NCI-H2196 treated with DMSO at 0.1 percent for 48 hours (cell line): ENCODE results near the gene EHMT1.
"Not testable (repeated sequence)": the region's sequence is repeated elsewhere in the genome, so short reads cannot be mapped to it uniquely, and the experiment has no call there.

ENCODE experiments used
- DNase-seq: peaks from one replicate; lab custom pipeline; 2025; ENCODE audit not compliant: unreplicated experiment; lab: John Stamatoyannopoulos, UW

Gene EHMT1

DNA sequence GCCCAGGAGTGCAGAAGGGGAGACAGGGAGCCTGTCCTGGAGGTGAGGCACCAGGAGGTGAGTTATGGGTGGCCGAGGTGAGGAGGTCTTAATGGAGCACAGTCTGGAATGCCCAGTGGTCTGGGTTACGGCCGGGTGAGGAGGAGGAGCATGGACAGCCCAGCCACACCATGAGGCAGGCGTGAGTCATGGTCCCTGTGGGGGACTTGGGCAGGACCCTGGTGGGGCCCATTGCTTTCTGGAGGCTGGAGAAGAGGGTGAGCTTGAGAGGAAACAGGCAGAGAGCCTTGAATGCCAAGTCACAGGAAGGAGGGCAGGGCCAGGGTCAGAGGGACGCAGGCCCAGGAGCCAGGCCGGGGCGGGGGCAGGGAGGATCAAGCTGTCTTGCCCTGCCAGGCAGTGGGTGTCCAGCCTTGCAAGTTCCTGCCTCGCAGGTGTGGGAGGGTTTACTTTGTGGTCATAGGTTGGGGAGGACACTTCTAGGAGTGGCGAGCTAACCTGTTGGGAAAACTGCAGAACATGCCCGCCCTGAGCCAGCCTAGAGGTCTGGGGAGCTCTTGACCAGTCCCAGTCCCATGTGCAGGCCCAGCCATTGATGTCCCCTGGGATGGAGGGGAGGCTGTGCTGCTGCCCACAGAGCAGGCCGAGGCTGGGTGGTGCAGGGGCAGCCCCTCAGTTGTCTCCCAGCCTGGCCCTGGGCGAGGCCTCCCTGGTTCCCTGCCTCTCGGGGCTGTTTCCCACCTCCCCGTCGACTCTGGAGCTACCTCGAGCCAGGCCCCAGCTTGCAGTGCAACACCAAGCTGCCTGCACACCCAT, 261.6 kb downstream of the EHMT1 start:
- no peak for DNase-seq

DNA sequence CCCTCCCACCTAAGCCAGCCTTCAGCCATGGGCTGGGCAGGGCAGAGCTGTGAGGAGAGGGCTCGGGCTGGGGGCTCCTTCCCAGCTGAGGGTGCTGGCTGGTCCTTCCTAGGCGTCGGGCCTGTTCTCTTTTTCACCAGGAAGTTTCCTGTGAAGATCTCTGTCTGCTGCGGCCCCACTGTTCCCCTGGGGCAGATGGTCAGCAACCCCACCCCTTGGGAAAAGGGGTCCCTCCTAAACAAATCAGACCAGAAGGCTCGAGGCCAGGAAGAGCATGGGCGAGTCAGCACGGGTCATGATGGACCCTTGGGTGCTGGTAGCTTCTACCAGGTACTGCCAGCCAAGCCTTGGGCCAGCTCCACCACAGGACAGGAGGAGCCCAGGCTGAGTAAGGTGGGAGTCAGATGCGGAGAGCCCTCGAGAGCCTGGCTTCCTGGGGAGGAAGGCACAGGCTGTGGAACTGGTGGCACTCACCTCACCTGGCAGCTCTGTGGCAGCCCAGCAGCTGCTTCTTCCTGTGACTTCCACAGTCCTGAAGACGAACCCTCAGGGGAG, 262.2 kb downstream of the EHMT1 start:
- no peak for DNase-seq

DNA sequence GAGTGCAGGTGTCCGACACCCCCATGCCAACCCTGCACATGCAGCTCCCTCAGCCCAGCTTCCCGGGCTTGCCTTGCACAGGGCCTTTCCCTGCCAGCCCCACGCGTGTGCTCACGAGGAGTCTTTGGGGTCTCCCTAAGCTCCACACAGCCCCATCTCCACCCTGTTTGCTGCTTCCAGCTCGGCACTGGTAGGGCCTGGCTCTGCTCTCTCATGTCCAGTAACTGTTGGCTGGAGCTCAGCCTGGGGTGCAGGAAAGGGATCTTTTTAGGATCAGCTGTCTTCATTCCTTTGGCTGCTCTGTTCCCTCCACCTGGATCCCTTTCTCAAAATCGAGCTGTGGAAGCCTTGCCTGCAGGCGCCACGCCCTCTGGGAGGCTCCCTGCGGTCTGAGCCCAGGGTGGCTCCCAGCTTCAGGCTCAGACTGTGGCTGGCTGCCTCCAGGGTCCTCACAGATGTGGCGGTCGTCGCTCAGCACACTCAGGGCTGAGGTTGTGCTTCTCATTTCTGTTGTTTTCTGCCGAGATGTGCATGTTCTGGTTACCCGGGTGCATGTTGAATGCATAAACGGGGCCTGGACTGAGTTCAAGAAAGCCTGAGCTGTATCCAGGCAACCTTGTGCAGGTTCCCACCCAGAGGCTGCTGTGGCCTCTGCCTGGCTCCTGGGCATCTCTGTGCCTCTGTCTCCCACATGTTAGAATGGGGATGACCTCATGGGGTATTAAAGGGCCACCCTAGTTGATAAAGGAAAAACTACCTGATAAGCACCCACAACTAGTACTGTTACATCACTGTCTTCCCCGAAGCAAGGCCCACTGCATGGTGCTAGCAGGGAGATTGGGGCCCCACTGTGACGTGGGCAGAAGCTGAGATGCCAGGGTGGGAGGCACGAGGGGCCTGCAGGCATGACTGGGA, 263.0 kb downstream of the EHMT1 start:
- no peak for DNase-seq

DNA sequence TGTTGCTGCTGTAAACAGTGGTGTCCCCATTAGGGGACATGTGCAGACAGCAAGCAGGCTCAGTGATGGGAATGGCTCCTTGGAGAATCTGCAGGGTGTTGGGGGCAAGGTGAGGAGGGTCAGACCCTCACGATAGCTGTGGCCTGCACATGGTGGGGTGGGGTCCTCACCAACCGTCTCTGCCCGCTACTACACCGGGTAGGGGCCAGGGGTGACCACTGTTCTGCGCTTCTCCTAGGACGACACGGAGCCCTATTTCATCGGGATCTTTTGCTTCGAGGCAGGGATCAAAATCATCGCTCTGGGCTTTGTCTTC, 263.7 kb downstream of the EHMT1 start:
- DNase-seq = no peak

DNA sequence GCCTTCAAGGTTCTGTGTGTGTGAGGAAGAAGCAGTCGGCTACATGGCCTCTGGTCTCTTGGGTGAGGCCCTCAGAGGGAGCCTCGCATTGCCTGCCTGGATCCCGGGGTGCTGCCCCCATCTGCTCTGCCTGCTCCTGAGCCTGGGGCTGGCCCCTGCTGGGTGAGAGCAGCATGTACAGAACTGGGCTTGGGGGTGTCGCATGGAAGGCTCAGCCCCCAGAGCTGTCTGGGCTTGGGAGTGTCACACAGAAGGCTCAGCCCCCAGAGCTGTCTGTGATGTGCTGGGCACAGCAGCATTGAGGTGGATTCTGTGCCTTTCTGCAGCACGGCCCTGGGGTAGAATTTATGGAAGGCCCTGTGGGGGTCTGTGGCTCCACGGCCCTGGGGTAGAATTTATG, 265.2 kb downstream of the EHMT1 start:
- not testable (repeated sequence) for DNase-seq

DNA sequence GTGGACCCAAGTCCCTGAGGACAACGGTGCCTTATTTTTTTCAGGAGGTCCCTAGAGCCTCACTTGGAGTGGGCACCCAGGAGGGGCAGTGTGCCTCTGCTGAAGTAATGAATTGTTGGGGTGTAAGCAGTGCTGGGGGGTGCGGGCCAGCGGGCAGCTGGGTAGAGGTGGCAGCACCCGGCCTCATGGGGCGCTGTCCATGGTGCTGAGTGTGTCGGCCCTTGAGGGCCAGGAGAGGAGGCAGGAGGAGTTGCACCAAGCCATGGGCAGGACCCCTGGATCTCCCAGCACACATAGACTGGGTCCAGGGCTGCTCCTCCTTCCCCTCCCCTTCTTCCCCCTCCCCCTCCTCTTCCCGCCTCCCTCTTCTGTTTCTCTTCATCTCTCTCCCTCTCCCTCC, 265.7 kb downstream of the EHMT1 start:
- not testable (repeated sequence) for DNase-seq

DNA sequence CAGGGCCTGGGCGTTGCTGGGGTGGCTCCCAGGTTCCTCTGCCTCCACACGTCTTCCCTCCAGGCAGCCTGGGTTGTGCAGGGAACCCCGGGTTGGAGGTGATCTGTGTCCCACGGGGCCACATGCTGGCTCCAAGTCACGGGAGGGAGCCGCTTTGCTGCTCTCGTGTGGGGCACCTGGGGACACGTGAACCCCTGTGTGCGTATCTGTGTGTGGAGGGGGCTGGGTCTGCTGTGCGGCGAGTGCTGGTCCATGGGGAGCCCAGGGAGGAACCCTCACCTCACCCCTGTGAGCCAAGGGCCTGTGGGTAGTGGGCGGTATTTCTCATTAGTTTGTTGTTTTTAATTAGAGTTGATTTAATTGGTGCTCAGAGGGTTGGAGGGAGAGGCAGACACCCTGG, 266.3 kb downstream of the EHMT1 start:
- not testable (repeated sequence) for DNase-seq
